ENCODE results near the gene TAPBP. TPM values are rescaled to one million over a fixed set of nuclear protein-coding genes. Genes with fewer than 3 reads are reported as not detected.
A peak's percentile ranks its signal among the peaks of the same experiment; 100 is the strongest.
"Not testable (repeated sequence)": the region's sequence is repeated elsewhere in the genome, so short reads cannot be mapped to it uniquely, and the experiment has no call there.

Gene TAPBP
- polyA plus RNA-seq, 4 donors: 29.8 to 53.6 (median 40.3) TPM

DNA sequence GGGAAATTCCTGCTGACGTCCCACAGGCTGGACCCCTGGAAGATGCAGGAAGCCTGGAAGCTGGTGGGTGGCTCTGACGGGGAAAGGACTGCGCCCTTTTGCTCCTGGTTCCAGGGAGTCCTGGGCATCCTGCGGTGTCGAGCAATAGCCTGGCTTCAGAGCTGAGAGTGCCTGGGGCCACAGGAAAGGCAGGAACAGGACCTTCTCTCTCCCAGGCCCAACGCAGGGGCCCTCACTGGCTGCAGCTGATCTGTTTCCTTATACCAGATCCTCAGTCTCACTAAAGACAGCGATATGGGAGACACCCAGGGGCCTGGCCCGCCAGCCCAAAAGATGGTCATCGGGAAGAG lies 35.5 kb downstream of the TAPBP start:
- no peak for DNase-seq (ENCODE audit: low read depth in 4 of 4, low spot score in 2 of 4)

DNA sequence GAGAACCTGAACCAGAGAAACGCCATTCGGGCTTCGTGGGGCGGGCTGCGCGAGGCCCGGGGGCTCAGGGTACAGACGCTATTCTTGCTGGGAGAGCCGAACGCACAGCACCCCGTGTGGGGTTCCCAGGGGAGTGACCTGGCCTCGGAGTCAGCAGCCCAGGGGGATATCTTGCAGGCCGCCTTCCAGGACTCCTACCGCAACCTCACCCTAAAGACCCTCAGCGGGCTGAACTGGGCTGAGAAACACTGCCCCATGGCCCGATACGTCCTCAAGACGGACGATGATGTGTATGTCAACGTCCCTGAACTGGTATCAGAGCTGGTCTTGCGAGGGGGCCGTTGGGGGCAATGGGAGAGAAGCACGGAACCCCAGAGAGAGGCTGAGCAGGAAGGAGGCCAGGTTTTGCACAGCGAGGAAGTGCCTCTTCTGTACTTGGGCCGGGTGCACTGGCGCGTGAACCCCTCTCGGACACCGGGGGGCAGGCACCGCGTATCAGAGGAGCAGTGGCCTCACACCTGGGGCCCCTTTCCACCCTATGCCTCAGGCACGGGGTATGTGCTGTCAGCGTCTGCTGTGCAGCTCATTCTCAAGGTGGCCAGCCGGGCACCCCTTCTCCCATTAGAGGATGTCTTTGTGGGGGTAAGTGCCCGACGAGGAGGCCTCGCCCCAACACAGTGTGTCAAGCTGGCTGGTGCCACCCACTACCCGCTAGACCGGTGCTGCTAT lies 36.1 kb downstream of the TAPBP start:
- no peak for DNase-seq (ENCODE audit: low read depth in 4 of 4, low spot score in 2 of 4)

- peak in 1 of 4 donors; percentile 49 for DNase-seq (ENCODE audit: low read depth in 4 of 4, low spot score in 2 of 4)
These were observed 36.8 kb downstream of the TAPBP start, which contains the start of gene B3GALT4 for GRCh38 chr6:33276864-33277662. Gene B3GALT4, plus strand, starts transcription at chr6:33277123. Its CDS starts 297 bp downstream, at chr6:33277420.

DNA sequence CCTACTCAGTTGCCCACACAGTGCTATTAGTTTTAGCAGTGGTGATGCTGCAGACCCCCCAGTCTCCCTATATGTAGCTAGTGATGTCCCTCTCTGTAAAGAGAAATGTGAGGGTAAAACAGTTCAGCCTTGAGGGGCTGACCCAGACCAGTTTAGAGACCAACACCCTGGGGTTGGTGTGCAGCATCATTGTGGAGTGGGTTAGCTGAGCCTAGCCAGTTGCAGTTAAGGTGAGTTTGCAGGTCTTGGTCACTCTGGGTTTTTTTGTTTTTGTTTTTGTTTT lies 37.4 kb downstream of the TAPBP start:
- DNase-seq (ENCODE audit: low read depth in 4 of 4, low spot score in 2 of 4): no peak

GRCh38 chr6:33275795-33276580 lies 37.9 kb downstream of the TAPBP start:
- DNase-seq (ENCODE audit: low read depth in 4 of 4, low spot score in 2 of 4): not testable (repeated sequence)

DNA sequence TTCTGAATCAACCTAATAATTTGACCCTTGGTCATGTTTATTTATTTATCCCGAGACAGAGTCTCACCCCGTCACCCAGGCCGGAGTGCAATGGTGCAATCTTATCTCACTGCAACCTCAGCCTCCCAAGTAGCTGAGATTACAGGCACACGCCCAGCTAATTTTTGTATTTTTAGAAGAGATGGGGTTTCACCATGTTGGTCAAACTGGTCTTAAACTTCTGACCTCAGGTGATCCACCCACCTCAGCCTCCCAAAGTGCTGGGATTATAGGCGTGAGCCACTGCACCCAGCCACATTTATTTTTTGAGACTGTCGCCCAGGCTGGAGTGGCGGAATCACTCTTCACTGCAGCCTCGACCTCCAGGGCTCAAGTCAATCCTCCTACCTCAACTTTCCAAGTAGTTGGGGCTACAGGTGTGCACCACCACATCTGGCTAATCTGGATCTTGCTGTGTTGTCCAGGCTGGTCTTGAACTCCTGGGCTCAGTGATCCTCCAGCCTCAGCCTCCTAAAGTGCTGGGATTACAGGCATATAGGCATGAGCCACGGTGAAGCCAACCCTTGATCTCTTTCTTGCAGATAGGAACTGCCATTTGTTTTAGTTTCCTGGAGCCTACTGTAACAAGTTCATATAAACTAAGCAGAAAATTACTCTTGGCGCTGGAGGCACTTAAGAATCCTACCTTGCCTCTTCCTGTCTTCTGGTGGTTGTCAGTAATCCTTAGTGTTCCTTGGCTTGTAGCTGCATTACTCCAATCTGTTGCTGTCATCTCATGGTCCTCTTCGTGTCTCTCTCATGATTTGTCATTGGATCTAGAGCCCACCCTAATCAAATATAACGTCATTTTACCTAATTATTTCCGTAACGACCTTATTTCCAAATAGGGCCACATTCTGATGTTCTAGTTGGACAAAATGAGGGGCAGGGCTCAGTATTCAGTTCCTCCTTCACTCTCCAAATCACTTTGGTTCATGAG lies 39.7 kb downstream of the TAPBP start:
- DNase-seq (ENCODE audit: low read depth in 4 of 4, low spot score in 2 of 4): no peak

DNA sequence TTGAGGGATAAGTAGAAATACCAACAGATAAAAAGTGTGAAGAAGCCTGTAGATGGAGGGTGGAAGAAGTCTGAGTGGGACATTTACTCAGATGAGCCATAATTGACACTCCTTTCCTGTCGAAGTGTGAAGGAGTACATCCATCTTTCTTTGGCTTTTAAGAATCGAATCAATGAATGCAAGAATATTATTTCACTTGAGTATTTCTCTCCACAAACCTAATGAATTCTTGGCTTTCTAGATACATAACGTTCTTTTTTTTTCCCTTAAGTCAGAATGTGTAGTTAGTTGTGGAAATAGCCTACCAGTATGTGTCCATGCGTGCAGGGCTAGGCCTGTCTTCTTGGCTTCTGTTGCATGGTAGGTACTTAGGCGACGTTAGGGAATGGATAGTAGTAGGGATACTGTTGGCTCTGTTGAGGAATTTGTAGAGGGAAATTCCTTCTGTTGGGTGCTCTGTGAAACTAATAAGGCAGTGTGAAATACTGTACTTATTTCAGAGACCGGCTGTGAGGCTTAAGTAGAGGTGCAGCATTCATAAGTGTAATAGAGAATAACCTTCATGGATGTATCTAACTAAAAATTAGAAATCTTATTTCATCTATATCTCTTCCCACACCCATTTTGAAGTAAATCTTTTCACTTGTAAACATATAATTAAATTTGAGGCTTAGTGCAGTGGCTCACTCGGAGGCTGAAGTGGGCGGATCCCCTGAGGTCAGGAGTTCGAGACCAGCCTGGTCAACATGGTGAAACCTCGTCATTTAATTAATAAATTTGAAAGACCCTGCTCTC lies 40.6 kb downstream of the TAPBP start:
- DNase-seq (ENCODE audit: low read depth in 4 of 4, low spot score in 2 of 4): no peak

- DNase-seq (ENCODE audit: low read depth in 4 of 4, low spot score in 2 of 4): no peak
These were observed 41.4 kb downstream of the TAPBP start for GRCh38 chr6:33272275-33273128.

DNA sequence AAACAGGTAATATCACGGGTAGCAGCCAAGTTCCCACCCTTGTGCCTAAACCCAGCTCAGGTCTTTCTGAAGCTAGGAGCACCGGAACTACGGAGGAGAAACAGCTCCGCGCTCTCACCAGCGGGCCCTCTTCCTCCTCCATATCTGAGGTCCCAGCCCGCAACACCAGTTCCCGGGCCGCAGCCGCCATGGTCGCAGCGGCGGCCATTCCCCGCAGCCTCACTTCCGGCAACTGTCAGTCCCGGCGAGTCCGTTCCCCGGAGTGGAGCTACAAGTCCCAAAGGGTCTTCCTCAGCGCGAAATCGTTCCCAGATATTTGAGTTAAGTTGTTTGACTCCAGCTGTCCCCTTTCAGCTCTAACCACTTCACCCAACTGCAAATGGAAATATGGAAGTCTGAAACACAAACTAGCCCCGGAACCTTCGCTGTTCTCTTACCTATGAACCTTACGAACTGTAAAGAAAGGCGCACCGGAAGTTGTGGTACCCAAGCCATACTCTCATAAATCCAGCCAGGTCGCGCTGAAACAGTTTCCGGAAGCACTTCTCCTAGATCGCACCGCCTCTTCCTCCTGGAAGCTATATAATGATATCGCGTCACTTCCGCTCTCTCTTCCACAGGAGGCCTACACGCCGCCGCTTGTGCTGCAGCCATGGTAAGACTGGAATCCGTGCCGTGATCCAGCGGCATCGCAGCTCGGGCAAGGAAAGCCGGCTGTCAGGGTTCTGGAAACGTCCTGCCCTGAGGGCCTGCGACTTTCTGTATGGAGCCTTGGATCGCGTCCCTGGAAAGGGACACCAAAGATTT lies 42.2 kb downstream of the TAPBP start, which contains the start of the genes RPS18 and VPS52:
Gene RPS18 (plus strand): TSS at position 608 of the 807 bp plus-strand sequence. CDS start 45 bp downstream, at position 653.
Gene VPS52 (minus strand): TSS at position 409 of the 807 bp plus-strand sequence. CDS start 201 bp downstream, at position 208.
- peak; percentile 95 to 100 (median 98) for DNase-seq (ENCODE audit: low read depth in 4 of 4, low spot score in 2 of 4)

DNA sequence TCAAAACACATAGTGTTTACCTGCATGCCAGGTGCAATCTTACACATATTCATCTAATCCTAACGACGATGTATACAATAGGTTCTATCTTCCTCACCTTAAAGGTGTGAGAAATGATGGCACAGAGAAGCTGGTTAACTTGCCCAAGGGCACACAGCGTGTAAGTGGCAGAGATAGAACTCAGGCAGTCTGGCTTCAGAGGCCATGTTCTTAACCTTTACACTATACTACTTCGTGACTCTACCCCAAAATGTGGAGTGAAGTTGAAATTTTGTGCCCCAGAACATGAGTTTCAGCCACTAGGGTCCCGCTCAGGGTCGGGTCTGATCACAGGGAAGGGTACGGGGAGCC lies 42.8 kb downstream of the TAPBP start:
- DNase-seq (ENCODE audit: low read depth in 4 of 4, low spot score in 2 of 4): peak in 1 of 4 donors; percentile 46

DNA sequence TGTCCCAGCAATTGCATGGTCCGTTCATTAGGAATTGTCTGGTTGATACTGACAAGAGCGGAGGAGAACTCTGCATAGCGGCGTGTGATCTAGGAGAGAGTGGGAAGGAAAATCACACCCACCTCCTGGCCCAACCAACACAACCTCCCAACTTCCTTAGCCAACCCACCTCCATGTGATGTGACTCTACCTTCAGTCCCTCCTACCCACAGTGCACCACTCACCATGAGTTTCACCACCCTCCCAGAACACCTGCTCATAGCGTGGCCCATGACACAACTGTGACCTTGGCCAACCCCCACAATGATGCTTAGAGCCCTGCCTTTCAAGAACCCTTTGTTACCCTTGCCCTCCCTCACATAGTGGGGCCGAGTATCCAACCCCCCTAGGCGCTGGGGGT lies 49.9 kb downstream of the TAPBP start:
- no peak for DNase-seq (ENCODE audit: low read depth in 4 of 4, low spot score in 2 of 4)

DNA sequence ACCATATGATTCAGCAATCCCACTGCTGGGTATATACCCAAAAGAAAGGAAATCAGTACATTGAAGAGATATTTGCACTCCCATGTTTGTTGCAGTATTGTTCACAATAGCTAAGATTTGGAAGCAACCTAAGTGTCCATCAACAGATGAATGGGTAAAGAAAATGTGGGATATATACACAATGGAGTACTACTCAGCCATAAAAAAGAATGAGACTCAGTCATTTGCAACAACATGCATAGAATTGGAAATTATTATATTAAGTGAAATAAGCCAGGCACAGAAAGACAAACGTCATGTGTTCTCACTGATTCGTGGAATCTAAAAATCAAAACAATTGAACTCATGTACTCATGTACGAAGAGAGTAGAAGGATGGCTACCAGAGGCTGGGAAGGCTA lies 51.4 kb downstream of the TAPBP start:
- not testable (repeated sequence) for DNase-seq (ENCODE audit: low read depth in 4 of 4, low spot score in 2 of 4)

- no peak for DNase-seq (ENCODE audit: low read depth in 4 of 4, low spot score in 2 of 4)
These were observed 54.8 kb downstream of the TAPBP start for GRCh38 chr6:33259032-33259431.

GRCh38 chr6:33254591-33254990 lies 59.3 kb downstream of the TAPBP start:
- DNase-seq (ENCODE audit: low read depth in 4 of 4, low spot score in 2 of 4): no peak

GRCh38 chr6:33252759-33253158 lies 61.1 kb downstream of the TAPBP start:
- no peak for DNase-seq (ENCODE audit: low read depth in 4 of 4, low spot score in 2 of 4)

GRCh38 chr6:33251395-33252012 lies 62.4 kb downstream of the TAPBP start:
- DNase-seq (ENCODE audit: low read depth in 4 of 4, low spot score in 2 of 4): no peak

DNA sequence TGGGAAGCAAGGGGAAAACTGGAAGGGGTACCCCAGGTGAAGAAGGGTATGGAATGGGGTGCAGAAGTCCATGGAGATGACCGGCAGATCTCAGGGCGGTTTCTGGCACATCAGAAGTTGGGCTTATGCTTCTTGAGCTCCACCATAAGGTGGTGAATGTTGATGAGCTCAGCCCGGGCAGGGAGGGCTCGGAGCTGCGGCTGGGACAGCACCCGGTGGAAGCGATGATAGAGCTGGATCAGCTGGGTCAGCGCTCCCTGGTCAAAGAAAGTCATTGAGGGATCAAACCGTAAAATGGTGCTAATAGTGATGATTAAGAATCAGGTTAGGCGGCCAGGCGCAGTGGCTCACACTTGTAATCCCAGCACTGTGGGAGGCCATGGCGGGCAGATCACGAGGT lies 63.1 kb downstream of the TAPBP start:
- DNase-seq (ENCODE audit: low read depth in 4 of 4, low spot score in 2 of 4): no peak
